HepG2 (cell line): ENCODE measurements around the gene NEMP2. TPM values are rescaled to one million over a fixed set of nuclear protein-coding genes. Genes with fewer than 3 reads are reported as not detected.
A peak's percentile ranks its signal among the peaks of the same experiment; 100 is the strongest.

Source experiments
- ATAC-seq: fragments of 200-7000 bp; cut with Tn5 transposase; 3 replicates; pipeline ENCODE4 v1.9.1; 2020; ENCODE audit warnings: mild to moderate bottlenecking, moderate library complexity
- BruUV-seq: library from RNA; stranded (reverse); fragments of 400-500 nt; replicated peaks from 2 replicates; lab custom pipeline; 2021; lab: Mats Ljungman, UMichigan
- CTCF ChIA-PET: fragments of 300-600 bp; formaldehyde crosslinking; extraction: SDS; loops from one replicate; lab custom pipeline; 2021; ENCODE audit warnings: low total read pairs, inconsistent platforms, low intra/inter-chr PET ratio; lab: Yijun Ruan, JAX
- POLR2A ChIA-PET: fragments of 350-600 bp; sonication (Branson Sonifier 250); formaldehyde crosslinking; loops from one replicate; lab custom pipeline; 2020; ENCODE audit warnings: antibody characterized with exemption, inconsistent platforms; lab: Yijun Ruan, JAX
- DNase-seq: peaks from one replicate; pipeline ENCODE4 v3.0.0-alpha.2; 2015; ENCODE audit warnings: low spot score
- FAIRE-seq: peaks from 3 replicates; lab custom pipeline; 2011; peaks lifted over from hg19 to GRCh38; lab: Jason Lieb, UNC
- H2AFZ ChIP-seq: one replicate; pipeline ENCODE4 v1.6.1; 2011; ENCODE audit warnings: low read length, inconsistent platforms
- H3K27ac ChIP-seq: fragments of 300-600 bp; 3 replicates; pipeline ENCODE4 v1.8.0; 2011; ENCODE audit warnings: mixed run types, mild to moderate bottlenecking, mixed read lengths, low read length, inconsistent platforms; ENCODE audit not compliant: insufficient read depth; ENCODE audit errors: extremely low read length
- H3K27me3 ChIP-seq, 2 experiments: fragments of 200-600 bp in 1 of 2; 2 replicates in 1 of 2; 3 replicates in 1 of 2; pipeline versions ENCODE4 v1.6.0 to v1.8.0; 2011; ENCODE audit warnings: low read length in 2 of 2, mild to moderate bottlenecking in 2 of 2, moderate library complexity in 2 of 2, inconsistent platforms in 1 of 2; ENCODE audit not compliant: insufficient read depth in 2 of 2, control insufficient read depth in 1 of 2
- H3K36me3 ChIP-seq, 2 experiments: fragments of 200-600 bp in 1 of 2; replicated peaks in 1 of 2; 2 replicates in 1 of 2; 3 replicates in 1 of 2; pipeline versions ENCODE4 v1.5.1 to v1.8.0; 2011; ENCODE audit warnings: low read length in 2 of 2, inconsistent platforms in 1 of 2; ENCODE audit not compliant: insufficient read depth in 2 of 2, control insufficient read depth in 1 of 2
- H3K4me1 ChIP-seq: 2 replicates; pipeline ENCODE4 v1.5.1; 2012; ENCODE audit warnings: low read length, inconsistent platforms; ENCODE audit not compliant: insufficient read depth
- H3K4me2 ChIP-seq: 2 replicates; pipeline ENCODE4 v1.6.0; 2011; ENCODE audit warnings: low read depth, low read length, inconsistent platforms
- H3K4me3 ChIP-seq, 3 experiments: fragments of 200-600 bp in 1 of 3; sonication (generic), shearing (Covaris generic) in 1 of 3; replicated peaks in 1 of 3; 2 replicates each; pipeline ENCODE4 v1.5.1; 2011 to 2016; ENCODE audit warnings: low read length in 3 of 3, inconsistent platforms in 2 of 3, low read depth in 2 of 3, mild to moderate bottlenecking in 2 of 3, control low read depth in 1 of 3, mixed read lengths in 1 of 3; ENCODE audit not compliant: insufficient read depth in 1 of 3
- H3K79me2 ChIP-seq: one replicate; pipeline ENCODE4 v1.6.1; 2011; ENCODE audit warnings: low read length, inconsistent platforms; ENCODE audit not compliant: insufficient read depth
- H3K9ac ChIP-seq: 2 replicates; pipeline ENCODE4 v1.6.0; 2011; ENCODE audit warnings: mild to moderate bottlenecking, low read depth, low read length, inconsistent platforms; ENCODE audit not compliant: insufficient read depth
- H3K9me3 ChIP-seq: 2 replicates; pipeline ENCODE4 v1.5.1; 2012; ENCODE audit warnings: mild to moderate bottlenecking, low read length
- H4K20me1 ChIP-seq: 2 replicates; pipeline ENCODE4 v1.6.0; 2011; ENCODE audit warnings: inconsistent platforms, mild to moderate bottlenecking, low read length, moderate library complexity; ENCODE audit not compliant: insufficient read depth
- AKAP8 ChIP-seq: sonication (generic); formaldehyde crosslinking; IDR thresholded peaks from 2 replicates; pipeline ENCODE4 v1.5.1; 2020; ENCODE audit warnings: mild to moderate bottlenecking, missing genetic modification reagents
- MYNN ChIP-seq: sonication (generic); formaldehyde crosslinking; IDR thresholded peaks from 2 replicates; pipeline ENCODE4 v1.4.0; 2020; ENCODE audit warnings: mild to moderate bottlenecking, low read depth, missing genetic modification reagents
- NR3C1 ChIP-seq: sonication (generic); formaldehyde crosslinking; IDR thresholded peaks from 2 replicates; pipeline ENCODE4 v1.4.0; 2020; ENCODE audit warnings: missing genetic modification reagents
- SNRNP70 ChIP-seq: fragments of 200-400 bp; formaldehyde crosslinking; IDR thresholded peaks from 2 replicates; pipeline ENCODE4 v1.6.1; 2017; ENCODE audit warnings: mild to moderate bottlenecking, low read depth, low read length, moderate library complexity
- YEATS4 ChIP-seq: sonication (generic); formaldehyde crosslinking; IDR thresholded peaks from 2 replicates; pipeline ENCODE4 v1.4.0; 2020; ENCODE audit warnings: missing genetic modification reagents, borderline replicate concordance
- ZFP36 ChIP-seq: fragments of 150-350 bp; IDR thresholded peaks from 2 replicates; pipeline ENCODE4 v1.6.1; 2018; ENCODE audit warnings: borderline replicate concordance, low read length, low read depth; ENCODE audit not compliant: partially characterized antibody
- ZNF562 ChIP-seq: sonication (generic); formaldehyde crosslinking; IDR thresholded peaks from 2 replicates; pipeline ENCODE4 v1.8.0; 2022; ENCODE audit warnings: missing genetic modification reagents, borderline replicate concordance
- ZNF660 ChIP-seq: sonication (generic); formaldehyde crosslinking; IDR thresholded peaks from 2 replicates; pipeline ENCODE4 v1.5.1; 2020; ENCODE audit warnings: mild to moderate bottlenecking, low read depth, missing genetic modification reagents, borderline replicate concordance
- ZNF749 ChIP-seq: sonication (generic); formaldehyde crosslinking; IDR thresholded peaks from 2 replicates; pipeline ENCODE4 v1.8.0; 2022; ENCODE audit warnings: mild to moderate bottlenecking, missing genetic modification reagents, moderate library complexity, borderline replicate concordance
- ZNF792 ChIP-seq: IDR thresholded peaks from 2 replicates; pipeline ENCODE4 v1.6.1; 2016
- ZSCAN25 ChIP-seq: sonication (generic); formaldehyde crosslinking; IDR thresholded peaks from 2 replicates; pipeline ENCODE4 v1.8.0; 2022; ENCODE audit warnings: mild to moderate bottlenecking, missing genetic modification reagents
- WGBS: methylation state at CpG from one replicate; pipeline ENCODE4 v1.1.6; 2017; ENCODE audit warnings: low lambda C conversion rate; 5-methylcytosine and 5-hydroxymethylcytosine counted together
- in situ Hi-C: cut with HindIII; loops from 2 replicates; pipeline ENCODE4 v1.10.0; 2017; ENCODE audit warnings: low pct_unique_long_range_greater_than_20kb; ENCODE audit not compliant: extremely low pct_ligation_motif_present
- intact Hi-C: fragments of 100-400 bp; cut with micrococcal nuclease; formaldehyde crosslinking; loops from one replicate; pipeline ENCODE4 v1.10.0; 2022; ENCODE audit not compliant: unreplicated experiment
- polyA plus RNA-seq, 8 experiments: library from polyadenylated mRNA; depleted of rRNA in 3 of 8; stranded (reverse) in 7 of 8; unstranded in 1 of 8; fragments of >200 nt; fragmentation: Illumina TruSeq in 4 of 8; extraction: Trizol in 4 of 8; gene quantifications; 2 replicates each; pipeline versions ENCODE4 v1.2.1 to v1.2.3, GENCODE V29; 2011 to 2016; ENCODE audit warnings: low read depth in 4 of 8, missing spikeins in 1 of 8, mixed read lengths in 1 of 8; ENCODE audit not compliant: insufficient read depth in 1 of 8
- total RNA-seq, 5 experiments: library from RNA; depleted of rRNA; stranded (reverse); fragments of >200 nt; fragmentation: Illumina TruSeq; extraction: Trizol; gene quantifications; 2 replicates each; pipeline ENCODE4 v1.2.3, GENCODE V29; 2016; ENCODE audit warnings: low read depth in 1 of 5

NEMP2 gene
- total and polyA plus RNA-seq, 2 of the 13 experiments (the other 11 are each of a cell fraction or from before 2014, with no cell fraction given), result 2.4 to 9.8 TPM

GRCh38 chr2:190481339-190481738 is 53.2 kb downstream of the NEMP2 start:
- Histone ChIP-seq H3K27ac (no peak overlapping the region), H3K9me3 (no peaks in the 10 kb centered on the region), H3K4me2 (no peak overlapping the region), H3K4me1 (no peaks in the 10 kb centered on the region), H3K4me3 (no peak overlapping the region), H3K36me3 (no peaks in the 10 kb centered on the region), H3K79me2 (no peaks in the 10 kb centered on the region), H2AFZ (no peak overlapping the region), H3K9ac (no peak overlapping the region), H3K27me3 (no peaks in the 10 kb centered on the region), H4K20me1 (no peaks in the 10 kb centered on the region)
- no peak for DNase-seq
- in situ Hi-C loops (no loop called here), intact Hi-C loops (no loop called here)
- 72% methylated on average over 2 of the region's 2 CpGs for WGBS
- POLR2A ChIA-PET, result interaction anchor here (1.8 kb wide), 1 partner anchor 52 kb away, joined by 3 read pairs; no protein-coding TSS in a partner anchor
- CTCF ChIA-PET, result no interaction called here
- ATAC-seq, result peak; percentile 37; the same call in 2 of the 3 replicates
- no peak for TF ChIP-seq ZFP36
- no peak for TF ChIP-seq ZNF562 (CRISPR knock-in tag)
- TF ChIP-seq ZNF660 (CRISPR knock-in tag), result no peak
- no peak for TF ChIP-seq ZSCAN25
- TF ChIP-seq ZNF792 (CRISPR knock-in tag), result no peak
- no peak for TF ChIP-seq MYNN (CRISPR knock-in tag)
- TF ChIP-seq ZNF749 (CRISPR knock-in tag), result no peak
- TF ChIP-seq AKAP8, result no peak
- TF ChIP-seq NR3C1 (CRISPR knock-in tag), result no peak
- no peak for TF ChIP-seq YEATS4 (CRISPR knock-in tag)
- no peak for TF ChIP-seq SNRNP70
- no TSS peak for BruUV-seq
- no peak for FAIRE-seq
